Breast epithelium (tissue), 4 donors: ENCODE measurements around the gene TRIM9. TPM values are rescaled to one million over a fixed set of nuclear protein-coding genes. Genes with fewer than 3 reads are reported as not detected.

Experiments
- DNase-seq, 2 donors: peaks; one replicate each; pipeline ENCODE4 v3.0.0-alpha.2; 2019; ENCODE audit warnings: low spot score in 2 of 2
- H3K27ac ChIP-seq, 2 donors: fragments of 200-600 bp; sonication (generic) in 1 of 2; one replicate each; pipeline ENCODE4 v1.5.1; 2016 to 2019; ENCODE audit warnings: mild to moderate bottlenecking in 1 of 2
- H3K27me3 ChIP-seq, 2 donors: fragments of 200-600 bp; sonication (generic) in 1 of 2; one replicate each; pipeline versions ENCODE4 v1.5.1 to v1.6.0; 2017 to 2019; ENCODE audit warnings: control low read depth in 1 of 2, mild to moderate bottlenecking in 1 of 2
- H3K36me3 ChIP-seq: fragments of 200-600 bp; one replicate; pipeline ENCODE4 v1.5.1; 2019
- H3K4me1 ChIP-seq, 2 donors: fragments of 200-600 bp; sonication (generic); one replicate each; pipeline ENCODE4 v1.5.1; 2016 to 2019; ENCODE audit warnings: control low read depth in 1 of 2
- H3K4me3 ChIP-seq, 3 donors: fragments of 200-600 bp; sonication (generic); 1 replicate in 2 of 3; 2 replicates in 1 of 3; pipeline ENCODE4 v1.5.1; 2016 to 2019; ENCODE audit warnings: mild to moderate bottlenecking in 3 of 3, moderate library complexity in 2 of 3
- H3K9me3 ChIP-seq, 2 donors: fragments of 200-600 bp; sonication (generic) in 1 of 2; one replicate each; pipeline ENCODE4 v1.5.1; 2016 to 2019; ENCODE audit warnings: control low read depth in 1 of 2
- CTCF ChIP-seq, 3 donors: fragments of 450-650 bp; IDR thresholded peaks; one replicate each; pipeline ENCODE4 v1.5.1; 2016 to 2017; ENCODE audit warnings: antibody characterized with exemption in 3 of 3, mild to moderate bottlenecking in 3 of 3, moderate library complexity in 3 of 3
- POLR2A ChIP-seq: fragments of 450-650 bp; IDR thresholded peaks from one replicate; pipeline ENCODE4 v1.6.1; 2016; ENCODE audit warnings: antibody characterized with exemption, mild to moderate bottlenecking, moderate library complexity
- POLR2AphosphoS5 ChIP-seq, 3 donors: sonication (generic); formaldehyde crosslinking; IDR thresholded peaks; one replicate each; pipeline ENCODE4 v1.6.1; 2017; ENCODE audit warnings: antibody characterized with exemption in 3 of 3
- intact Hi-C: fragments of 100-400 bp; cut with DNase I; formaldehyde crosslinking; loops from one replicate; pipeline ENCODE4 v1.15.1; 2023; ENCODE audit warnings: low total_unique reads
- total RNA-seq, 3 donors: library from RNA; depleted of rRNA; stranded (reverse); fragments of >200 nt; gene quantifications; one replicate each; pipeline ENCODE4 v1.1.0, GENCODE V29; 2016

TRIM9 gene
- total RNA-seq, 3 donors from 2014 or later = 2.9 to 5.2 (median 4.6) TPM

GRCh38 chr14:50954811-50955372 is 140.0 kb downstream of the TRIM9 start:
- no peaks in the 10 kb centered on the region for H3K36me3 ChIP-seq
- intact Hi-C loops = no loop called here
- H3K9me3 ChIP-seq = no peaks in the 10 kb centered on the region

DNA sequence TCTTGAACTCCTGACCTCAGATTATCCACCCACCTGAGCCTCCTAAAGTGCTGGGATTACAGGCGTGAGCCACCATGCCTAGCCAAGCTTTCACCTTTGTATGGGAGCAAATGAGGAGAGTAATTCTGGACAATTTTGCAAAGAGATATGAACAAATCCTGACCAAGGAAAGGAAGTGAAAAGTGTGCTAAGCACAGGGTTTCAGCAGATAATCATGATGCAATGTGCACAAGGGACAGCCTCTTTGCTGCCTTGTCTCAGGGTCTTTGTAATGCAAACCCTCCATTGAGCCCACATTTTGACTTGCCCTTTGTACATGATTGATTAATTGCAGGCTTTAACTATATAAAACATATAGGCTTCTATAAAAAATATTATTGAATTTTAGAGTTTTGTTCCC is 141.4 kb downstream of the TRIM9 start:
- H3K27ac ChIP-seq = no peak overlapping the region
- no peaks in the 10 kb centered on the region for H3K4me1 ChIP-seq
- no peak for DNase-seq
- H3K4me3 ChIP-seq = no peak overlapping the region
- TF ChIP-seq CTCF (IDR thresholded peaks at IDR 0.05) = no peak
- no peak for TF ChIP-seq POLR2AphosphoS5 (IDR thresholded peaks at IDR 0.05)
- TF ChIP-seq POLR2A = no peak
- intact Hi-C loops = no loop called here
- no peaks in the 10 kb centered on the region for H3K9me3 ChIP-seq
- no peaks in the 10 kb centered on the region for H3K36me3 ChIP-seq
- H3K27me3 ChIP-seq = no peaks in the 10 kb centered on the region

More at GRCh38 chr14:50954811-50955372, 140.0 kb downstream of the TRIM9 start:
- Histone ChIP-seq H3K4me1 (no peaks in the 10 kb centered on the region), H3K27ac (peak overlapping the region; percentile 79 to 89), H3K27me3 (no peaks in the 10 kb centered on the region), H3K4me3 (no peak overlapping the region)
- TF ChIP-seq POLR2A = no peak
- peak; percentile 53 to 66 (median 63) for TF ChIP-seq CTCF (IDR thresholded peaks at IDR 0.05)
- no peak for TF ChIP-seq POLR2AphosphoS5 (IDR thresholded peaks at IDR 0.05)
- no peak for DNase-seq

- TF ChIP-seq POLR2AphosphoS5 (IDR thresholded peaks at IDR 0.05) (no peak), CTCF (IDR thresholded peaks at IDR 0.05) (no peak), POLR2A (no peak)
- intact Hi-C loops = no loop called here
- Histone ChIP-seq H3K27me3 (no peaks in the 10 kb centered on the region), H3K4me1 (no peaks in the 10 kb centered on the region), H3K4me3 (no peak overlapping the region), H3K36me3 (no peaks in the 10 kb centered on the region), H3K9me3 (no peaks in the 10 kb centered on the region), H3K27ac (no peak overlapping the region)
- DNase-seq = no peak
Measured at GRCh38 chr14:50951032-50951431, 143.9 kb downstream of the TRIM9 start.

- intact Hi-C loops = no loop called here
- no peaks in the 10 kb centered on the region for H3K4me1 ChIP-seq
- no peak for DNase-seq
- H3K27ac ChIP-seq = no peak overlapping the region
- no peaks in the 10 kb centered on the region for H3K27me3 ChIP-seq
- no peak overlapping the region for H3K4me3 ChIP-seq
- H3K9me3 ChIP-seq = no peaks in the 10 kb centered on the region
- no peaks in the 10 kb centered on the region for H3K36me3 ChIP-seq
- TF ChIP-seq CTCF (IDR thresholded peaks at IDR 0.05) (no peak), POLR2AphosphoS5 (IDR thresholded peaks at IDR 0.05) (no peak), POLR2A (no peak)
Measured at GRCh38 chr14:50948205-50948604, 146.7 kb downstream of the TRIM9 start.

DNA sequence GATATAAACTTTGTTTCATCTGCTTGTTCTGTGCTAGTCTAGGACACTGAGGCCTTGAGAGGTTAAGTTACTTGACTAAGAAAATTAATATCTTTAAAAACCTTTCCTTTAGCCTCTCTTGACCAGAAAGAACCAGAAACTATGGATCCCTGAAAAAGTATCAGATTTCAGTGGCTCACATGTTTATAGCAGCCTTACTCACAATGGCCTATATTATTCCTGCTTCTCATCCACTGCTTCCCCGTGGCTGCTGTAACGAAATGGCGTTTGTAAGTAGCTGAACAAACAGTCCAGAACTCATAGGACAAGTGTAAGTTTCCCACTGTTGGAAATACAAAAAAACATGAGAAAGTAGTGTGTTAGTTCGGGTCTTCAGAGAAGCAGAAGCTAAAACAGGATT is 147.5 kb downstream of the TRIM9 start:
- no peak for DNase-seq
- Histone ChIP-seq H3K27ac (no peak overlapping the region), H3K9me3 (no peaks in the 10 kb centered on the region), H3K4me3 (no peak overlapping the region), H3K36me3 (no peaks in the 10 kb centered on the region), H3K27me3 (no peaks in the 10 kb centered on the region), H3K4me1 (no peaks in the 10 kb centered on the region)
- intact Hi-C loops = no loop called here
- TF ChIP-seq POLR2A (no peak), CTCF (IDR thresholded peaks at IDR 0.05) (no peak), POLR2AphosphoS5 (IDR thresholded peaks at IDR 0.05) (no peak)
